Measurements from ENCODE around the gene EPOP.

Gene EPOP

GRCh38 chr17:38669520-38669919, 5.2 kb downstream of the EPOP start:
- Histone ChIP-seq H3K9me3 (ENCODE audit: insufficient read depth, low read depth, low read length) (no peaks in the 10 kb centered on the region), H3K27ac (ENCODE audit: low read depth, low read length) (no peak overlapping the region), H3K27me3 (ENCODE audit: insufficient read depth, low read length) (peaks cover 69% of the 10 kb centered on the region), H3K36me3 (ENCODE audit: insufficient read depth, low read length) (no peaks in the 10 kb centered on the region), H3K4me1 (ENCODE audit: insufficient read depth, low read length) (peaks cover 14% of the 10 kb centered on the region), H3K4me3 (ENCODE audit: low read length) (no peak overlapping the region), H3K9ac (ENCODE audit: low read depth, low read length) (no peak overlapping the region)
- 35% methylated on average over 6 of the region's 6 CpGs for WGBS

GRCh38 chr17:38667787-38668122, 7.0 kb downstream of the EPOP start:
- 36% methylated on average over 2 of the region's 2 CpGs for WGBS
- Histone ChIP-seq H3K9ac (ENCODE audit: low read depth, low read length) (no peak overlapping the region), H3K27me3 (ENCODE audit: insufficient read depth, low read length) (peaks cover 51% of the 10 kb centered on the region), H3K36me3 (ENCODE audit: insufficient read depth, low read length) (no peaks in the 10 kb centered on the region), H3K4me1 (ENCODE audit: insufficient read depth, low read length) (peaks cover 18% of the 10 kb centered on the region), H3K27ac (ENCODE audit: low read depth, low read length) (no peak overlapping the region), H3K9me3 (ENCODE audit: insufficient read depth, low read depth, low read length) (no peaks in the 10 kb centered on the region), H3K4me3 (ENCODE audit: low read length) (no peak overlapping the region)

- WGBS = 32% methylated on average over 6 of the region's 7 CpGs
- peaks cover 46% of the 10 kb centered on the region for H3K27me3 ChIP-seq (ENCODE audit: insufficient read depth, low read length)
- peaks cover 14% of the 10 kb centered on the region for H3K4me1 ChIP-seq (ENCODE audit: insufficient read depth, low read length)
Measured at GRCh38 chr17:38667099-38667786, 7.5 kb downstream of the EPOP start.

GRCh38 chr17:38663964-38664644, 10.7 kb downstream of the EPOP start:
- no peak overlapping the region for H3K9ac ChIP-seq (ENCODE audit: low read depth, low read length)
- H3K9me3 ChIP-seq (ENCODE audit: insufficient read depth, low read depth, low read length) = no peaks in the 10 kb centered on the region

More at GRCh38 chr17:38667099-38667786, 7.5 kb downstream of the EPOP start:
- Histone ChIP-seq H3K9ac (ENCODE audit: low read depth, low read length) (no peak overlapping the region), H3K4me3 (ENCODE audit: low read length) (no peak overlapping the region), H3K27ac (ENCODE audit: low read depth, low read length) (no peak overlapping the region), H3K9me3 (ENCODE audit: insufficient read depth, low read depth, low read length) (no peaks in the 10 kb centered on the region), H3K36me3 (ENCODE audit: insufficient read depth, low read length) (no peaks in the 10 kb centered on the region)

GRCh38 chr17:38663125-38663751, 11.5 kb downstream of the EPOP start:
- Histone ChIP-seq H3K27ac (ENCODE audit: low read depth, low read length) (no peak overlapping the region), H3K4me1 (ENCODE audit: insufficient read depth, low read length) (peaks cover 6% of the 10 kb centered on the region; the same call in 1 of the 2 replicates), H3K27me3 (ENCODE audit: insufficient read depth, low read length) (peaks cover 7% of the 10 kb centered on the region), H3K9ac (ENCODE audit: low read depth, low read length) (no peak overlapping the region), H3K9me3 (ENCODE audit: insufficient read depth, low read depth, low read length) (no peaks in the 10 kb centered on the region), H3K4me3 (ENCODE audit: low read length) (peak overlapping the region; percentile 19; the same call in 1 of the 2 replicates), H3K36me3 (ENCODE audit: insufficient read depth, low read length) (no peaks in the 10 kb centered on the region)
- 9% methylated on average over 9 of the region's 9 CpGs for WGBS

More at GRCh38 chr17:38663964-38664644, 10.7 kb downstream of the EPOP start:
- WGBS = 83% methylated on average over 9 of the region's 9 CpGs
- Histone ChIP-seq H3K4me1 (ENCODE audit: insufficient read depth, low read length) (peaks cover 6% of the 10 kb centered on the region; the same call in 1 of the 2 replicates), H3K27me3 (ENCODE audit: insufficient read depth, low read length) (peaks cover 16% of the 10 kb centered on the region), H3K27ac (ENCODE audit: low read depth, low read length) (no peak overlapping the region), H3K4me3 (ENCODE audit: low read length) (no peak overlapping the region), H3K36me3 (ENCODE audit: insufficient read depth, low read length) (no peaks in the 10 kb centered on the region)

- no peak overlapping the region for H3K27ac ChIP-seq (ENCODE audit: low read depth, low read length)
- WGBS = 88% methylated on average over 16 of the region's 16 CpGs
Measured at GRCh38 chr17:38660097-38661025, 14.4 kb downstream of the EPOP start.

GRCh38 chr17:38659415-38659814, 15.3 kb downstream of the EPOP start:
- Histone ChIP-seq H3K27ac (ENCODE audit: low read depth, low read length) (no peak overlapping the region), H3K36me3 (ENCODE audit: insufficient read depth, low read length) (no peaks in the 10 kb centered on the region), H3K4me3 (ENCODE audit: low read length) (no peak overlapping the region), H3K9ac (ENCODE audit: low read depth, low read length) (no peak overlapping the region), H3K27me3 (ENCODE audit: insufficient read depth, low read length) (0 out of 2 replicates have a peak, but pooled peaks cover 3% of the 10 kb centered on the region), H3K4me1 (ENCODE audit: insufficient read depth, low read length) (peaks cover 21% of the 10 kb centered on the region), H3K9me3 (ENCODE audit: insufficient read depth, low read depth, low read length) (no peaks in the 10 kb centered on the region)
- 82% methylated on average over 7 of the region's 7 CpGs for WGBS

More at GRCh38 chr17:38660097-38661025, 14.4 kb downstream of the EPOP start:
- Histone ChIP-seq H3K27me3 (ENCODE audit: insufficient read depth, low read length) (no peaks in the 10 kb centered on the region), H3K4me1 (ENCODE audit: insufficient read depth, low read length) (peaks cover 15% of the 10 kb centered on the region), H3K9me3 (ENCODE audit: insufficient read depth, low read depth, low read length) (no peaks in the 10 kb centered on the region), H3K4me3 (ENCODE audit: low read length) (no peak overlapping the region), H3K36me3 (ENCODE audit: insufficient read depth, low read length) (no peaks in the 10 kb centered on the region), H3K9ac (ENCODE audit: low read depth, low read length) (no peak overlapping the region)

- Histone ChIP-seq H3K27me3 (ENCODE audit: insufficient read depth, low read length) (0 out of 2 replicates have a peak, but pooled peaks cover 3% of the 10 kb centered on the region), H3K9ac (ENCODE audit: low read depth, low read length) (no peak overlapping the region), H3K4me1 (ENCODE audit: insufficient read depth, low read length) (peaks cover 25% of the 10 kb centered on the region), H3K4me3 (ENCODE audit: low read length) (no peak overlapping the region), H3K36me3 (ENCODE audit: insufficient read depth, low read length) (no peaks in the 10 kb centered on the region), H3K9me3 (ENCODE audit: insufficient read depth, low read depth, low read length) (no peaks in the 10 kb centered on the region), H3K27ac (ENCODE audit: low read depth, low read length) (no peak overlapping the region)
- WGBS = 91% methylated on average over 13 of the region's 13 CpGs
Measured at GRCh38 chr17:38658741-38659345, 15.9 kb downstream of the EPOP start.

GRCh38 chr17:38657824-38658740, 16.7 kb downstream of the EPOP start:
- no peak overlapping the region for H3K4me3 ChIP-seq (ENCODE audit: low read length)
- no peaks in the 10 kb centered on the region for H3K9me3 ChIP-seq (ENCODE audit: insufficient read depth, low read depth, low read length)
- no peaks in the 10 kb centered on the region for H3K36me3 ChIP-seq (ENCODE audit: insufficient read depth, low read length)
- H3K27ac ChIP-seq (ENCODE audit: low read depth, low read length) = no peak overlapping the region
- H3K9ac ChIP-seq (ENCODE audit: low read depth, low read length) = no peak overlapping the region
- peaks cover 20% of the 10 kb centered on the region; the same call in 1 of the 2 replicates for H3K4me1 ChIP-seq (ENCODE audit: insufficient read depth, low read length)
- 90% methylated on average over 15 of the region's 15 CpGs for WGBS
- 0 out of 2 replicates have a peak, but pooled peaks cover 3% of the 10 kb centered on the region for H3K27me3 ChIP-seq (ENCODE audit: insufficient read depth, low read length)

Data from HUES64 (cell line).